HepG2 (cell line): ENCODE data around the gene CLEC10A. TPM values are rescaled to one million over a fixed set of nuclear protein-coding genes. Genes with fewer than 3 reads are reported as not detected.

Source experiments
- BCL3 ChIP-seq: sonication (generic); formaldehyde crosslinking; IDR thresholded peaks from 2 replicates; pipeline ENCODE4 v1.5.1; 2020; ENCODE audit warnings: mild to moderate bottlenecking, missing genetic modification reagents, moderate library complexity
- PLRG1 ChIP-seq: fragments of 450-650 bp; conservative IDR thresholded peaks from 2 replicates; pipeline ENCODE4 v1.6.1; 2016
- RARA ChIP-seq: IDR thresholded peaks from 2 replicates; pipeline ENCODE4 v1.6.1; 2016; ENCODE audit warnings: missing genetic modification reagents, missing compliant biosample characterization
- SKIL ChIP-seq: sonication (generic); formaldehyde crosslinking; IDR thresholded peaks from 2 replicates; pipeline ENCODE4 v1.8.0; 2022; ENCODE audit warnings: missing genetic modification reagents, mild to moderate bottlenecking, moderate library complexity, borderline replicate concordance
- SMARCE1 ChIP-seq: fragments of 450-650 bp; IDR thresholded peaks from 2 replicates; pipeline ENCODE4 v1.6.1; 2017; ENCODE audit warnings: borderline replicate concordance
- SNRNP70 ChIP-seq: fragments of 200-400 bp; formaldehyde crosslinking; IDR thresholded peaks from 2 replicates; pipeline ENCODE4 v1.6.1; 2017; ENCODE audit warnings: mild to moderate bottlenecking, low read depth, low read length, moderate library complexity
- ZMAT3 ChIP-seq: sonication (generic); formaldehyde crosslinking; conservative IDR thresholded peaks from 2 replicates; pipeline ENCODE4 v1.7.0; 2021; ENCODE audit warnings: missing genetic modification reagents
- ZNF230 ChIP-seq: sonication (generic); formaldehyde crosslinking; IDR thresholded peaks from 2 replicates; pipeline ENCODE4 v1.4.0; 2020; ENCODE audit warnings: mild to moderate bottlenecking, missing genetic modification reagents
- ZNF710 ChIP-seq: sonication (generic); formaldehyde crosslinking; IDR thresholded peaks from 2 replicates; pipeline ENCODE4 v1.5.0; 2020; ENCODE audit warnings: mild to moderate bottlenecking, missing genetic modification reagents, borderline replicate concordance
- ZNF816 ChIP-seq: sonication (generic); formaldehyde crosslinking; IDR thresholded peaks from 2 replicates; pipeline ENCODE4 v1.8.0; 2022; ENCODE audit warnings: missing genetic modification reagents, mild to moderate bottlenecking, borderline replicate concordance
- polyA plus RNA-seq, 8 experiments: library from polyadenylated mRNA; depleted of rRNA in 3 of 8; stranded (reverse) in 7 of 8; unstranded in 1 of 8; fragments of >200 nt; fragmentation: Illumina TruSeq in 4 of 8; extraction: Trizol in 4 of 8; gene quantifications; 2 replicates each; pipeline versions ENCODE4 v1.2.1 to v1.2.3, GENCODE V29; 2011 to 2016; ENCODE audit warnings: low read depth in 4 of 8, missing spikeins in 1 of 8, mixed read lengths in 1 of 8; ENCODE audit not compliant: insufficient read depth in 1 of 8
- total RNA-seq, 5 experiments: library from RNA; depleted of rRNA; stranded (reverse); fragments of >200 nt; fragmentation: Illumina TruSeq; extraction: Trizol; gene quantifications; 2 replicates each; pipeline ENCODE4 v1.2.3, GENCODE V29; 2016; ENCODE audit warnings: low read depth in 1 of 5
- TF ChIP-seq, protein P1 (sequence below): sonication (generic); formaldehyde crosslinking; IDR thresholded peaks from 2 replicates; pipeline ENCODE4 v1.4.0; 2020; ENCODE audit warnings: missing genetic modification reagents, borderline replicate concordance
- TF ChIP-seq, protein P2 (sequence below): sonication (generic); formaldehyde crosslinking; IDR thresholded peaks from 2 replicates; pipeline ENCODE4 v1.4.0; 2020; ENCODE audit warnings: missing genetic modification reagents
- TF ChIP-seq, protein P3 (sequence below): sonication (generic); formaldehyde crosslinking; IDR thresholded peaks from 2 replicates; pipeline ENCODE4 v1.5.1; 2020; ENCODE audit warnings: missing genetic modification reagents, mild to moderate bottlenecking, borderline replicate concordance

The CLEC10A gene
- total and polyA plus RNA-seq, 2 of the 13 experiments (the other 11 are each of a cell fraction or from before 2014, with no cell fraction given): 0.33 TPM; not detected in 1

GRCh38 chr17:7035591-7036368 is 44.3 kb downstream of the CLEC10A start, which contains the start of gene SLC16A13 (continued):
- TF ChIP-seq, protein P1, sequence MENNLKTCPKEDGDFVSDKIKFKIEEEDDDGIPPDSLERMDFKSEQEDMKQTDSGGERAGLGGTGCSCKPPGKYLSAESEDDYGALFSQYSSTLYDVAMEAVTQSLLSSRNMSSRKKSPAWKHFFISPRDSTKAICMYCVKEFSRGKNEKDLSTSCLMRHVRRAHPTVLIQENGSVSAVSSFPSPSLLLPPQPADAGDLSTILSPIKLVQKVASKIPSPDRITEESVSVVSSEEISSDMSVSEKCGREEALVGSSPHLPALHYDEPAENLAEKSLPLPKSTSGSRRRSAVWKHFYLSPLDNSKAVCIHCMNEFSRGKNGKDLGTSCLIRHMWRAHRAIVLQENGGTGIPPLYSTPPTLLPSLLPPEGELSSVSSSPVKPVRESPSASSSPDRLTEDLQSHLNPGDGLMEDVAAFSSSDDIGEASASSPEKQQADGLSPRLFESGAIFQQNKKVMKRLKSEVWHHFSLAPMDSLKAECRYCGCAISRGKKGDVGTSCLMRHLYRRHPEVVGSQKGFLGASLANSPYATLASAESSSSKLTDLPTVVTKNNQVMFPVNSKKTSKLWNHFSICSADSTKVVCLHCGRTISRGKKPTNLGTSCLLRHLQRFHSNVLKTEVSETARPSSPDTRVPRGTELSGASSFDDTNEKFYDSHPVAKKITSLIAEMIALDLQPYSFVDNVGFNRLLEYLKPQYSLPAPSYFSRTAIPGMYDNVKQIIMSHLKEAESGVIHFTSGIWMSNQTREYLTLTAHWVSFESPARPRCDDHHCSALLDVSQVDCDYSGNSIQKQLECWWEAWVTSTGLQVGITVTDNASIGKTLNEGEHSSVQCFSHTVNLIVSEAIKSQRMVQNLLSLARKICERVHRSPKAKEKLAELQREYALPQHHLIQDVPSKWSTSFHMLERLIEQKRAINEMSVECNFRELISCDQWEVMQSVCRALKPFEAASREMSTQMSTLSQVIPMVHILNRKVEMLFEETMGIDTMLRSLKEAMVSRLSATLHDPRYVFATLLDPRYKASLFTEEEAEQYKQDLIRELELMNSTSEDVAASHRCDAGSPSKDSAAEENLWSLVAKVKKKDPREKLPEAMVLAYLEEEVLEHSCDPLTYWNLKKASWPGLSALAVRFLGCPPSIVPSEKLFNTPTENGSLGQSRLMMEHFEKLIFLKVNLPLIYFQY: peak; percentile 100
- peak; percentile 33; the same call in 1 of the 2 replicates for TF ChIP-seq RARA (CRISPR knock-in tag)
- no peak for TF ChIP-seq ZMAT3
- peak; percentile 73; the same call in 1 of the 2 replicates for TF ChIP-seq ZNF230
- no peak for TF ChIP-seq SMARCE1
- TF ChIP-seq SKIL: no peak
- no peak for TF ChIP-seq SNRNP70
- TF ChIP-seq PLRG1: no peak
- TF ChIP-seq, protein P2, sequence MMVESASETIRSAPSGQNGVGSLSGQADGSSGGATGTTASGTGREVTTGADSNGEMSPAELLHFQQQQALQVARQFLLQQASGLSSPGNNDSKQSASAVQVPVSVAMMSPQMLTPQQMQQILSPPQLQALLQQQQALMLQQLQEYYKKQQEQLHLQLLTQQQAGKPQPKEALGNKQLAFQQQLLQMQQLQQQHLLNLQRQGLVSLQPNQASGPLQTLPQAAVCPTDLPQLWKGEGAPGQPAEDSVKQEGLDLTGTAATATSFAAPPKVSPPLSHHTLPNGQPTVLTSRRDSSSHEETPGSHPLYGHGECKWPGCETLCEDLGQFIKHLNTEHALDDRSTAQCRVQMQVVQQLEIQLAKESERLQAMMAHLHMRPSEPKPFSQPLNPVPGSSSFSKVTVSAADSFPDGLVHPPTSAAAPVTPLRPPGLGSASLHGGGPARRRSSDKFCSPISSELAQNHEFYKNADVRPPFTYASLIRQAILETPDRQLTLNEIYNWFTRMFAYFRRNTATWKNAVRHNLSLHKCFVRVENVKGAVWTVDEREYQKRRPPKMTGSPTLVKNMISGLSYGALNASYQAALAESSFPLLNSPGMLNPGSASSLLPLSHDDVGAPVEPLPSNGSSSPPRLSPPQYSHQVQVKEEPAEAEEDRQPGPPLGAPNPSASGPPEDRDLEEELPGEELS (CRISPR knock-in tag): no peak
- TF ChIP-seq ZNF816 (CRISPR knock-in tag): no peak
- TF ChIP-seq, protein P3, sequence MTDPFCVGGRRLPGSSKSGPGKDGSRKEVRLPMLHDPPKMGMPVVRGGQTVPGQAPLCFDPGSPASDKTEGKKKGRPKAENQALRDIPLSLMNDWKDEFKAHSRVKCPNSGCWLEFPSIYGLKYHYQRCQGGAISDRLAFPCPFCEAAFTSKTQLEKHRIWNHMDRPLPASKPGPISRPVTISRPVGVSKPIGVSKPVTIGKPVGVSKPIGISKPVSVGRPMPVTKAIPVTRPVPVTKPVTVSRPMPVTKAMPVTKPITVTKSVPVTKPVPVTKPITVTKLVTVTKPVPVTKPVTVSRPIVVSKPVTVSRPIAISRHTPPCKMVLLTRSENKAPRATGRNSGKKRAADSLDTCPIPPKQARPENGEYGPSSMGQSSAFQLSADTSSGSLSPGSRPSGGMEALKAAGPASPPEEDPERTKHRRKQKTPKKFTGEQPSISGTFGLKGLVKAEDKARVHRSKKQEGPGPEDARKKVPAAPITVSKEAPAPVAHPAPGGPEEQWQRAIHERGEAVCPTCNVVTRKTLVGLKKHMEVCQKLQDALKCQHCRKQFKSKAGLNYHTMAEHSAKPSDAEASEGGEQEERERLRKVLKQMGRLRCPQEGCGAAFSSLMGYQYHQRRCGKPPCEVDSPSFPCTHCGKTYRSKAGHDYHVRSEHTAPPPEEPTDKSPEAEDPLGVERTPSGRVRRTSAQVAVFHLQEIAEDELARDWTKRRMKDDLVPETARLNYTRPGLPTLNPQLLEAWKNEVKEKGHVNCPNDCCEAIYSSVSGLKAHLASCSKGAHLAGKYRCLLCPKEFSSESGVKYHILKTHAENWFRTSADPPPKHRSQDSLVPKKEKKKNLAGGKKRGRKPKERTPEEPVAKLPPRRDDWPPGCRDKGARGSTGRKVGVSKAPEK: no peak
- no peak for TF ChIP-seq BCL3 (CRISPR knock-in tag)
- TF ChIP-seq ZNF710 (CRISPR knock-in tag): no peak
